SK-N-DZ (cell line): ENCODE measurements around the gene RPRD1B.

Experiments
- DNase-seq: peaks from one replicate; pipeline ENCODE4 v3.0.0-alpha.2; 2015; ENCODE audit warnings: low spot score

RPRD1B gene

DNA sequence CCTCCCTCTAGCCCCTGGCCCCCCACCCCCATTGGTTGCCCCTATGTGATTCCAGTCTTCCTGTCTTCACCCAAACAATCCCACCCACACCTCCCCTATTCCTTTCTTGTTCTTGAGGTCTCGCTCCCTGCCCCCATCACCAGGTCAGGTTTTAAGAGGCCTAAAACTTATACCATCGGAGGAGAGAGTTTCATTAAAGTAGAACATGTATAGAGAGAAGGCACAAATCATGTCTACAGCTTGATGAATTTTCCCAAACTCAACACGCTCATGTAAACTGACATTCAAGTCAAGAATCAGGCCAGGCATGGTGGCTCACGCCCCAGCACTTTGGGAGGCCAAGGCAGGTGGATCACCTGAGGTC, 87.1 kb downstream of the RPRD1B start:
- no peak for DNase-seq

GRCh38 chr20:38121741-38122140, 88.2 kb downstream of the RPRD1B start:
- no peak for DNase-seq

DNA sequence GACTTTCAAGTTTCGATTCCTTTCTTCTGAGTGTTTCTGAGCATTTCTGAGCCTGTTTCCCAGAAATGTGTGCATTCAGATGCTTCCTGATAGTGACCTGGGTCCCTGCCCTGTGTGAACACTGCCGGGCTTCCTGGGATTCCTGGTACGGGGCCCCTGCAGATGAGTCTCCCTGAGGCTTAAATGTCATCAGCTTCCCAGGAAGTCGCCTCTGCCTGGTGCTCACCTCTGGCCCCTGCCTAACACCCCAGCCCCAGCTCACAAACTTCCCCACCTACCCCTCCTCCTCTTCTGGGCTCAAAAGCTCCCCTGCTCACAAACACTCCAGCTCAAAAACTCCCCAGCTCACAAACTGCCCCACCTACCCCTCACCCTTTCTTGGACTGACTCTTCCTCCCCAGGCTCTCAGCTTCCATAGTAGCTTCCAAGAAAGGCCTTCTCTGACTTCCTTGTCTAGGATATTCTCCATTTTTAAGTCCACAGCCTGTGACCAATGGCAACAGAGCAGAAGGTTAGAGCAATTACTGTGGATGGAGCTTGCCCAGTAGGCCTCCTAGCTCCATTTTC, 89.6 kb downstream of the RPRD1B start:
- DNase-seq: no peak

- no peak for DNase-seq
Observed at GRCh38 chr20:38125157-38126056, 91.9 kb downstream of the RPRD1B start.

- DNase-seq: no peak
Observed at GRCh38 chr20:38126146-38126921, 92.8 kb downstream of the RPRD1B start.

DNA sequence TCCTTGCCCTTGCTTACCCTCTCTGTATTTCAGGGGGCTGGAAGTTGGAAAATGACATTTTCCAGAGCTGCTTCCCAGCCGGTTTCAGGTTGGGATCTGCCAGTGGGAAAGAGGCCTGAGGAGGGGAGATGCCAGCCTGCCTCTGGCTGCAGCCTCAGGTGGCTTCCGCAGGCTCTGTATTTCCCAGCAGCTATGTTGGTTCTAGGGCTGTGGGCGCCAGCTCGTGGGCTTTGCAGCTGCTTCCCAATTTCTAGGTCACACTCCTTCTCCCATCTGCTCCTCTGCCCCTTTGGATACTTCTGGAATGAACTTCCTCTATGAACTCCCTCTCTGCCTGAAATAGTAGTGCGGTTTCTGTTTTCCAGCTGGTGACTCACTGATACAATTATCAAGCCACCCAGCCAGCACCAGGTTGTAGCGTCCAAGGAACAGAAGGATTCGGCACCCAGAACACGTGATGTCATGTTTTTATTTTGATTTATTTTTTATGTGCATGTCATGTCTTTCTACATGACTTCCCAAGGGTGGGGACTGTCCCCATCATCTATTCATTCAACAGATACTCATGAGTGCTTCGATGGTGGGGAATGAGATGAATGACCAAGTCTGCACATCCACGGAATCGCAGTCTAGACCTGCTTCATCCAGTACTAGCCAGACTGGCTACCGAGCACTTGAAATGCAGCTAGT, 93.5 kb downstream of the RPRD1B start:
- no peak for DNase-seq

GRCh38 chr20:38127920-38128528, 94.5 kb downstream of the RPRD1B start:
- no peak for DNase-seq

DNA sequence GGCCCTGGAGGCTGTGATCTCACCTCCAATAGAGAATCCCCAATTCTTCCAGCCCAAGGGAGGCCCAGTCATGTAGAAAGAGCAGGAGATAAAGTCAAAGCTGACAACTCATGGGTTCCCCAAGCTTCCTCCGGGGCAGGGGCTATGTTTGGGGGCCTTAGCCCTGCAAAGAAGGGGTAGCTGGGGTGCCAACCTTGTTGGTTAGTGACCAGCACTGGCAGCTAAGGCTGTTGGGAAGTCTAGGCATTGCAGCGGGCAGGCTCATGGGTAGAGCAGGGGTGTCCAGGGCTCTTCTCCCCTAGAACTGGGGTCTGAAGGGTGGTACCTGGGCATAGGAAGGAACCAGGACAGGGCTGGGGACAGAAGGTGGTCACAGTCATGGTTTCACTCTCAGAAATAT, 95.1 kb downstream of the RPRD1B start:
- DNase-seq: no peak

DNA sequence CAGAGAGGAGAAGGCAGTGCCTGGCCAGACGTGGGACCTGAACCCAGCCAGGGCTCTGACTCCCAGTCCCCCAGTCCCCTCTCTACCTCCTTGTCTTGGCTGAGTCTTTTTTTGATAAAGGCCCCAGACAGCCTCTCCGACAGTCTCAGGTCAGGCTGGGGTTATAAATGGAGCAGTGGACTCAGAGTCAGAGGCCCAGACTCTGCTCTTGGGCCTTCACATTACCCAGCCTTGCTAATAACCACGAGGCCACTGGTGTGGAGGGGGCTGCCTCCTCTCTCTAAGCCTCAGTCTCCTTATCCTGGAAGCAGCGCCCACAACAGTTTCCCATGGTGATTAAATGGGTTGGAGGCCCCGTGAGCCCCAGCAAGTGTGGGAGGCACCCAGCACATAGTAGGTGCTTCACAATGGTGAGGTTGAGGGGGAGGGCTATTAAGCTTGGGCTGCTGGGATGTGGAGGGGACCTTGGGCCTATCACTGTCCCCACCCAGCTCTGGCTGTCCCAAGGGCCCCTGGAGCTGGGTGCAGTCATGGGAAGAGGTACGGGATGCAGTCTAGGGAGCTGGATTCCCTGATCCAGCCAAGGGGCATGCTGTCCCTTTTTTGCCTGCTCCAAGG, 95.8 kb downstream of the RPRD1B start:
- no peak for DNase-seq

DNA sequence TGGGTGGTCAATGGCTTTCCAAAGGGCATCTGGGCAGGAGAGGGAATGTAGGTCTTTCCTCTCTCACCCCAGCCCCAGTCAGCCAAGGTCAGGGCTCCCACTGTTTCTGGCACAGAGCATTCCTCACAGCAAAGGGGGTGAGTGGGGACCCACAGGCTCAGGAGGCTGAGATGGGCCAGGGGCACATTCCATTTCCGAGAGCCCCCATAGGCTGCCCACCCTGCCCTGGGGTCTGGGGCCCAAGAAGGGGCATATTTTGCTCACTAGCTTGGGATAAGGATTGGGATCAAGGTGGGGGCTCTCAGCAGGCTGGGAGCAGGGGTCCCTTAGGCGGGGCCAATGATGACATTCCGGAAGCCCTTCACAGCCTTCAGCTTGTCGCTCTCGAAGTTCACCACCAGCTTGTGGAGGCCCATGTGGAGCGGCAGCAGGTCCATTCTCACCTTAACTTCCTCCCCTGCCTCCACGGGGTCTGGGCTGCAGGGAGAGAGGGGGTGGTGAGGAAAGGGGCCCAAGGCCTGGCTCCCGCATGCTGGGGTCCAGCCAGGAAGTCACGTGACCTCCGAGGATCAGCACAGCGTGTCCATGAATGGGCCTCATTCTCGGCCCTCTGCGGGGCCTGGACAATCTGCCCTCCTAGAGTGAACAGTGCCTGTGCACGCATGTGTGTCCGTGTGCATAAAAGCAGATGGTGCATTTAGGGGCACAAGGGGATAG, 96.5 kb downstream of the RPRD1B start:
- no peak for DNase-seq

- DNase-seq: no peak
Observed at GRCh38 chr20:38130687-38131587, 97.4 kb downstream of the RPRD1B start.

GRCh38 chr20:38131588-38132121, 98.1 kb downstream of the RPRD1B start:
- no peak for DNase-seq

DNA sequence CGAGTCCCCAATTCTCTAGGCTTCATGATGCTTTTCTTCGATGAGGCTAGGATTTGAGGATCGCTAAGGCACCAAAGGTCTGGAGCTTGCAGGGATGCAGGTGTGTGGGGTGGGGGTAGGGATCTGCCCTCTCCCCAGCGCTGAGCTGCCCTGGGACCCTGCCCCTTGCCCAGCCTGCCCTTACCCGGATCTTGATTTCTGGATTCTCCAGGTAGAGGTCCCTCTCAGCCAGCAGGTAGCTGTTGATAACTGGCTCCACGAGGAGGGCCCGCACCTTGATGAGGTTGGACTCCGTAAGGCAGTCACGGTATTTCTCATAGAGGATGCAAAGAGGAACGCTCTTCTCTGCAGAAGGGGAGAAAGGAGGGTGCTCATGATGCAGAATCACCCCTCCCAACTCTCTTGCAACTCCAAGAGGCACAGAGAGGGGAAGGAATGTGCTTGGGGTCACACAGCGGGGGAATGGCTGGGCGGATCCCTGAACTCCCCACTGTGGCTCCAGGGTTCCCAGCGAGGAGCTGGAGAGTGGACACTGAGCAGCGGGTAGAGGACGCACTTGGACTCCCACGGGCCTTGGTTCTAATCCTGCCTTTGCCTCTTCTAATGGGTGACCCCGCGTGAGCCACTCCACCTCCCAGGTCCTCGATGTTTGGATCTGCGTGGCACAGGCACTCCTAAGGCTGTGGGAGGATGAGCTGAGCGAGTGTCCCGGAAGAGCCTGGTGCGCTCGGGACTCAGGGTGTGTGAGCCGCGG, 98.8 kb downstream of the RPRD1B start:
- no peak for DNase-seq

GRCh38 chr20:38132910-38133501, 99.5 kb downstream of the RPRD1B start:
- DNase-seq: no peak

DNA sequence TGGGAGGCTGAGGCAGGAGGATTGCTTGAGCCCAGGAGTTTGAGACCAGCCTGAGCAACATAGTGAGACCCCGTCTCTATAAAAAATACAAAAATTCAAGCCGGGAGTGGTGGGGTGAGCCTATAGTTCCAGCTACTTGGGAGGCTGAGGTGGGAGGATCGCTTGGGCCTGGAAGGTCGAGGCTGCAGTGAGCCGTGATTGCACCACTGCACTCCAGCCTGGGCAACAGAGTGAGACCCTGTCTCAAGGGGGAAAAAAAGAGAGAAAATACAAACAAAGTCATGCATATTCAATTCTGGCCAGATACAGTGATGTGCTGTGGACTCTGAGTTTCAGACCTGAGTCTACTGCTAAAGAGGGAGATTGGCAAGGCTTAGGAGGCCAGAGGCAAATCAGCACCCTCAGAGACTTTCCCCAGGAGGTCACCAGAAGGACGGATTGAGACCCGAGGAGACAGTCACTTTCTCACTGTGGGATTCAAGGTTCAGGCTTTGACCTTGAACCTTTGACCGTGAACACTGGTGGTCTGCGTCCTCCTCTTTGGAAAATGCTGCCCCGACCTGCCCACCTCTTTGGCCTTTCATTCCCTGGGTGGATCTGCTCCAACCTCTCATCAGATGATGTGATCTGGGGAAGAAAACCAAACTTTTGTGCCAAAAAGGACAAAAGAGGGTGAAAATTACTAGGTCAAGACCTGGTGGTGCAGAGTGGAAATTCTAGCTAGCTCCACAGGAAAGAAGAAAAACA, 100.3 kb downstream of the RPRD1B start:
- DNase-seq: no peak

DNA sequence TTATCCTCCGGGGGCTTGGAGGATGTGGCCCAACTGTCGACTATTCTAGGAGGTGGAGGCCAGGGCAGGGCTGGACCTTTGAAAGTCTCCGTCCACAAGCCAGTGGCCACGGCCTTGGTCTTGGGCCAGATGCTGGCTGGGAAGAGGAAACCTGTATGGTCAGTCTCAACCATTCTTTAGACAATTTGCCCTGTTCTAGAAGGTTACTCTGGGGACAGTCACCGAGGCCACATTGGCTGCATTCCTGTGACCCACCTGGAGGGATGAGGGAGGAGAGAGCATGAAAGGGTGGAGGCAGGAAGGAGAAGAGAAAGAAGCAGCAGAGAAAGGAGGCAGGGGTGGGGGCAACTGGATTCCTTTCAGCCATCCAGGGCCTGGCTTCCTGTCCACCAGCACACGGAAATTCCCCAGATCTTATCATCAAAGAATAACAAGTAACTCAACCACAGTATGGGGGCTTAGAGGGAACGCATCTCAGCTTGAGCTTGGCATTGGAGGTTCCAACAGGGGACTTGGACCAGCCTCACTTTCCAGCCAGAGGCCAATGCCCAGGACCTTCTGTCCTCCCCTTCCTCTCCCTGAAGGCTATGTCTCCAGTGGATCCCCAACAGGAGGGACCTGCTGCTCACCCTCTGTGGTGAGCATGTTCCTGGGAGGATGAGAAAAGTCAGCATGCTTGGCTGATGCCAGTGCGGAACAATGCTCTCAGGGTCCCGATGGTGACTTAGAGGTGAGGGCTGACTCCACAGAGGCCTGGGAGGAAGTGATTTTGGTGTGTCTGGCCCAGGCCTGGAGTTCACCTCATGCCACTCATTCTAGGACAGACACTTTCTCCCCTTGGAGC, 101.1 kb downstream of the RPRD1B start:
- peak; percentile 56 for DNase-seq
